Measurements from ENCODE around the gene KLF1. TPM values are rescaled to one million over a fixed set of nuclear protein-coding genes. Genes with fewer than 3 reads are reported as not detected.

Gene KLF1
- total and polyA plus RNA-seq, 2 of the 13 experiments (the other 11 are each of a cell fraction or from before 2014, with no cell fraction given), result not detected

DNA sequence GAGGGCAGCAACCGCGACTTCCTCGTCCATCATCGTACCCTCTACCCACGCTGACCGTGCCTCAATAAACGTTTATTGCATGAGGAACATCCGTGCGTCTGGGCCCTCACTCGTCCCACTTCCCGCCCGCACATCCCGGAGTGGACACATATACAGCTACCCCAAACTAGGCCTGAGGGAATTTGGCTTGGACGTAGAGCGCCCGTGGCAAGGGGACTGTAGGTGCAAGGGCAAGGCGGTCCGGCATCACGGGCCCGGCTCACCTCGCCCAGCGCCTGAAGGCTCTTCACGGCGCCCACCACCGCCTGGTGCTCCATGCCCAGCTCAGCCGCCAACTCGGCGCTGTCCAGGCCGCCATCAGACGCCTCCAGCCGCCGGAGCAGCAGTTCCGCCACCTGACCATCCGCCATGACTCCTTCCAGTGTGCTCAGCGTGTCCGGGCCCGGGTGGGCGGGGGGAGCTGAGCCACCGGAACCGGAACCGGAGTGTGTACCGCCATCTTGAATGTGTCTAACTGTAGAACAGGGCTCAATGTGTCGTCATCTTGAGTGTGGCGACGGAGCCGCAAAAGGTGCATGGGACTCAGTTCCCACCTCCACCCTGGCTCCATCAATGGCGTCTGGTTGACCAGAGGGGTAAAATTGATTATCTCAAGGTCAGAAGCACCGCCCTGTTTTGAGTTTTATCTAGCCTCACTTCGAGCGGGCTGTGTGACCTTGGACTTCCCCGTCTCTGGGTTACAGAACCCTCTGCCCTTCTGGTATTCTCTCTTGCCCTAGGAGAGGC lies 46.5 kb upstream of the KLF1 start, which contains the start of gene FARSA (continued):
- TF ChIP-seq, protein P1, sequence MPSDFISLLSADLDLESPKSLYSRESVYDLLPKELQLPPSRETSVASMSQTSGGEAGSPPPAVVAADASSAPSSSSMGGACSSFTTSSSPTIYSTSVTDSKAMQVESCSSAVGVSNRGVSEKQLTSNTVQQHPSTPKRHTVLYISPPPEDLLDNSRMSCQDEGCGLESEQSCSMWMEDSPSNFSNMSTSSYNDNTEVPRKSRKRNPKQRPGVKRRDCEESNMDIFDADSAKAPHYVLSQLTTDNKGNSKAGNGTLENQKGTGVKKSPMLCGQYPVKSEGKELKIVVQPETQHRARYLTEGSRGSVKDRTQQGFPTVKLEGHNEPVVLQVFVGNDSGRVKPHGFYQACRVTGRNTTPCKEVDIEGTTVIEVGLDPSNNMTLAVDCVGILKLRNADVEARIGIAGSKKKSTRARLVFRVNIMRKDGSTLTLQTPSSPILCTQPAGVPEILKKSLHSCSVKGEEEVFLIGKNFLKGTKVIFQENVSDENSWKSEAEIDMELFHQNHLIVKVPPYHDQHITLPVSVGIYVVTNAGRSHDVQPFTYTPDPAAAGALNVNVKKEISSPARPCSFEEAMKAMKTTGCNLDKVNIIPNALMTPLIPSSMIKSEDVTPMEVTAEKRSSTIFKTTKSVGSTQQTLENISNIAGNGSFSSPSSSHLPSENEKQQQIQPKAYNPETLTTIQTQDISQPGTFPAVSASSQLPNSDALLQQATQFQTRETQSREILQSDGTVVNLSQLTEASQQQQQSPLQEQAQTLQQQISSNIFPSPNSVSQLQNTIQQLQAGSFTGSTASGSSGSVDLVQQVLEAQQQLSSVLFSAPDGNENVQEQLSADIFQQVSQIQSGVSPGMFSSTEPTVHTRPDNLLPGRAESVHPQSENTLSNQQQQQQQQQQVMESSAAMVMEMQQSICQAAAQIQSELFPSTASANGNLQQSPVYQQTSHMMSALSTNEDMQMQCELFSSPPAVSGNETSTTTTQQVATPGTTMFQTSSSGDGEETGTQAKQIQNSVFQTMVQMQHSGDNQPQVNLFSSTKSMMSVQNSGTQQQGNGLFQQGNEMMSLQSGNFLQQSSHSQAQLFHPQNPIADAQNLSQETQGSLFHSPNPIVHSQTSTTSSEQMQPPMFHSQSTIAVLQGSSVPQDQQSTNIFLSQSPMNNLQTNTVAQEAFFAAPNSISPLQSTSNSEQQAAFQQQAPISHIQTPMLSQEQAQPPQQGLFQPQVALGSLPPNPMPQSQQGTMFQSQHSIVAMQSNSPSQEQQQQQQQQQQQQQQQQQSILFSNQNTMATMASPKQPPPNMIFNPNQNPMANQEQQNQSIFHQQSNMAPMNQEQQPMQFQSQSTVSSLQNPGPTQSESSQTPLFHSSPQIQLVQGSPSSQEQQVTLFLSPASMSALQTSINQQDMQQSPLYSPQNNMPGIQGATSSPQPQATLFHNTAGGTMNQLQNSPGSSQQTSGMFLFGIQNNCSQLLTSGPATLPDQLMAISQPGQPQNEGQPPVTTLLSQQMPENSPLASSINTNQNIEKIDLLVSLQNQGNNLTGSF (CRISPR knock-in tag; IDR thresholded peaks at IDR 0.05), result peak; percentile 23; the same call in 1 of the 2 replicates
- TF ChIP-seq, protein P2, sequence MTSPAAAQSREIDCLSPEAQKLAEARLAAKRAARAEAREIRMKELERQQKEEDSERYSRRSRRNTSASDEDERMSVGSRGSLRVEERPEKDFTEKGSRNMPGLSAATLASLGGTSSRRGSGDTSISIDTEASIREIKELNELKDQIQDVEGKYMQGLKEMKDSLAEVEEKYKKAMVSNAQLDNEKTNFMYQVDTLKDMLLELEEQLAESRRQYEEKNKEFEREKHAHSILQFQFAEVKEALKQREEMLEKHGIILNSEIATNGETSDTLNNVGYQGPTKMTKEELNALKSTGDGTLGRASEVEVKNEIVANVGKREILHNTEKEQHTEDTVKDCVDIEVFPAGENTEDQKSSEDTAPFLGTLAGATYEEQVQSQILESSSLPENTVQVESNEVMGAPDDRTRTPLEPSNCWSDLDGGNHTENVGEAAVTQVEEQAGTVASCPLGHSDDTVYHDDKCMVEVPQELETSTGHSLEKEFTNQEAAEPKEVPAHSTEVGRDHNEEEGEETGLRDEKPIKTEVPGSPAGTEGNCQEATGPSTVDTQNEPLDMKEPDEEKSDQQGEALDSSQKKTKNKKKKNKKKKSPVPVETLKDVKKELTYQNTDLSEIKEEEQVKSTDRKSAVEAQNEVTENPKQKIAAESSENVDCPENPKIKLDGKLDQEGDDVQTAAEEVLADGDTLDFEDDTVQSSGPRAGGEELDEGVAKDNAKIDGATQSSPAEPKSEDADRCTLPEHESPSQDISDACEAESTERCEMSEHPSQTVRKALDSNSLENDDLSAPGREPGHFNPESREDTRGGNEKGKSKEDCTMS (CRISPR knock-in tag; conservative IDR thresholded peaks at IDR 0.05), result no peak
- TF ChIP-seq, protein P3, sequence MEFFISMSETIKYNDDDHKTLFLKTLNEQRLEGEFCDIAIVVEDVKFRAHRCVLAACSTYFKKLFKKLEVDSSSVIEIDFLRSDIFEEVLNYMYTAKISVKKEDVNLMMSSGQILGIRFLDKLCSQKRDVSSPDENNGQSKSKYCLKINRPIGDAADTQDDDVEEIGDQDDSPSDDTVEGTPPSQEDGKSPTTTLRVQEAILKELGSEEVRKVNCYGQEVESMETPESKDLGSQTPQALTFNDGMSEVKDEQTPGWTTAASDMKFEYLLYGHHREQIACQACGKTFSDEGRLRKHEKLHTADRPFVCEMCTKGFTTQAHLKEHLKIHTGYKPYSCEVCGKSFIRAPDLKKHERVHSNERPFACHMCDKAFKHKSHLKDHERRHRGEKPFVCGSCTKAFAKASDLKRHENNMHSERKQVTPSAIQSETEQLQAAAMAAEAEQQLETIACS (CRISPR knock-in tag; IDR thresholded peaks at IDR 0.05), result no peak
- TF ChIP-seq BORCS8-MEF2B (CRISPR knock-in tag; IDR thresholded peaks at IDR 0.05) (peak; percentile 71), HNRNPUL1 (IDR thresholded peaks at IDR 0.05; ENCODE audit: low read depth, low read length) (no peak), MTA3 (CRISPR knock-in tag; IDR thresholded peaks at IDR 0.05) (no peak), ZNF33B (CRISPR knock-in tag; IDR thresholded peaks at IDR 0.05) (no peak; the same call in 1 of the 2 replicates), RXRA (CRISPR knock-in tag; IDR thresholded peaks at IDR 0.05) (no peak), SSRP1 (CRISPR knock-in tag; IDR thresholded peaks at IDR 0.05) (0 out of 2 replicates have a peak, but pooled peaks have one; percentile 32), ZFP37 (CRISPR knock-in tag; IDR thresholded peaks at IDR 0.05; ENCODE audit: borderline replicate concordance) (no peak), ZFP36L2 (CRISPR knock-in tag; IDR thresholded peaks at IDR 0.05) (peak; percentile 54; the same call in 1 of the 2 replicates), AGO2 (optimal IDR thresholded peaks at IDR 0.05; ENCODE audit: low read depth, low read length) (peak; percentile 70), PHF20 (CRISPR knock-in tag; IDR thresholded peaks at IDR 0.05) (peak; percentile 87), GTF3A (CRISPR knock-in tag; conservative IDR thresholded peaks at IDR 0.05) (no peak), SMYD3 (CRISPR knock-in tag; IDR thresholded peaks at IDR 0.05) (no peak), ZFAT (CRISPR knock-in tag; conservative IDR thresholded peaks at IDR 0.05) (no peak)
- TF ChIP-seq, protein P4, sequence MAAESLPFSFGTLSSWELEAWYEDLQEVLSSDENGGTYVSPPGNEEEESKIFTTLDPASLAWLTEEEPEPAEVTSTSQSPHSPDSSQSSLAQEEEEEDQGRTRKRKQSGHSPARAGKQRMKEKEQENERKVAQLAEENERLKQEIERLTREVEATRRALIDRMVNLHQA (CRISPR knock-in tag; IDR thresholded peaks at IDR 0.05), result no peak
- TF ChIP-seq, protein P5, sequence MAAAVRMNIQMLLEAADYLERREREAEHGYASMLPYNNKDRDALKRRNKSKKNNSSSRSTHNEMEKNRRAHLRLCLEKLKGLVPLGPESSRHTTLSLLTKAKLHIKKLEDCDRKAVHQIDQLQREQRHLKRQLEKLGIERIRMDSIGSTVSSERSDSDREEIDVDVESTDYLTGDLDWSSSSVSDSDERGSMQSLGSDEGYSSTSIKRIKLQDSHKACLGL (CRISPR knock-in tag; IDR thresholded peaks at IDR 0.05), result no peak
- TF ChIP-seq, protein P6, sequence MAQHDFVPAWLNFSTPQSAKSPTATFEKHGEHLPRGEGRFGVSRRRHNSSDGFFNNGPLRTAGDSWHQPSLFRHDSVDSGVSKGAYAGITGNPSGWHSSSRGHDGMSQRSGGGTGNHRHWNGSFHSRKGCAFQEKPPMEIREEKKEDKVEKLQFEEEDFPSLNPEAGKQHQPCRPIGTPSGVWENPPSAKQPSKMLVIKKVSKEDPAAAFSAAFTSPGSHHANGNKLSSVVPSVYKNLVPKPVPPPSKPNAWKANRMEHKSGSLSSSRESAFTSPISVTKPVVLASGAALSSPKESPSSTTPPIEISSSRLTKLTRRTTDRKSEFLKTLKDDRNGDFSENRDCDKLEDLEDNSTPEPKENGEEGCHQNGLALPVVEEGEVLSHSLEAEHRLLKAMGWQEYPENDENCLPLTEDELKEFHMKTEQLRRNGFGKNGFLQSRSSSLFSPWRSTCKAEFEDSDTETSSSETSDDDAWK (CRISPR knock-in tag; IDR thresholded peaks at IDR 0.05), result no peak
